Gastrocnemius medialis (tissue), 4 donors: ENCODE measurements around the gene MRPL49. TPM values are rescaled to one million over a fixed set of nuclear protein-coding genes. Genes with fewer than 3 reads are reported as not detected.

Experiments used
- ATAC-seq, 2 donors: fragments of 150-250 bp; one replicate each; pipeline ENCODE4 v1.9.1; 2016
- DNase-seq, 2 donors: peaks; one replicate each; pipeline ENCODE4 v3.0.0-alpha.2; 2019
- H3K27ac ChIP-seq, 4 donors: fragments of 200-600 bp; sonication (generic); 1 replicate in 1 of 4; 2 replicates in 3 of 4; pipeline ENCODE4 v1.5.1; 2016 to 2018; ENCODE audit warnings: mild to moderate bottlenecking in 2 of 4, moderate library complexity in 1 of 4
- H3K27me3 ChIP-seq, 3 donors: fragments of 200-600 bp; sonication (generic) in 2 of 3; 1 replicate in 1 of 3; 2 replicates in 2 of 3; pipeline versions ENCODE4 v1.5.1 to v1.6.0; 2016 to 2019; ENCODE audit warnings: mild to moderate bottlenecking in 1 of 3, moderate library complexity in 1 of 3
- H3K36me3 ChIP-seq, 2 donors: fragments of 200-600 bp; sonication (generic) in 1 of 2; one replicate each; pipeline ENCODE4 v1.5.1; 2017 to 2018
- H3K4me1 ChIP-seq, 2 donors: fragments of 200-600 bp; sonication (generic) in 1 of 2; one replicate each; pipeline ENCODE4 v1.5.1; 2016 to 2017; ENCODE audit warnings: mild to moderate bottlenecking in 2 of 2
- H3K4me3 ChIP-seq, 4 donors: fragments of 200-600 bp; sonication (generic) in 3 of 4; 1 replicate in 1 of 4; 2 replicates in 3 of 4; pipeline ENCODE4 v1.5.1; 2016 to 2019; ENCODE audit warnings: mild to moderate bottlenecking in 2 of 4
- H3K9me3 ChIP-seq, 3 donors: fragments of 200-600 bp; sonication (generic) in 2 of 3; 1 replicate in 1 of 3; 2 replicates in 2 of 3; pipeline ENCODE4 v1.5.1; 2016 to 2019
- POLR2A ChIP-seq, 2 donors: fragments of 450-650 bp; IDR thresholded peaks; one replicate each; pipeline ENCODE4 v1.6.1; 2017; ENCODE audit warnings: antibody characterized with exemption in 2 of 2, mild to moderate bottlenecking in 2 of 2, moderate library complexity in 2 of 2
- in situ Hi-C, 4 donors: fragments of 200-750 bp; cut with MboI; loops; one replicate each; pipeline versions ENCODE4 v1.15.0 to v1.8.0; 2017; ENCODE audit warnings: low sequenced_read_pairs in 4 of 4
- intact Hi-C: fragments of 100-400 bp; cut with DNase I; formaldehyde crosslinking; loops from one replicate; pipeline ENCODE4 v1.15.1; 2023; ENCODE audit warnings: low total_unique reads
- total RNA-seq, 4 donors: library from RNA; depleted of rRNA; stranded (reverse); fragments of >200 nt; gene quantifications; one replicate each; pipeline versions ENCODE4 v1.1.0 to v1.2.3, GENCODE V29; 2016
- TF ChIP-seq, protein P1 (sequence below), 5 experiments: fragments of 450-650 bp in 3 of 5; fragments of 200-600 bp in 2 of 5; sonication (generic) in 2 of 5; IDR thresholded peaks in 4 of 5; conservative IDR thresholded peaks in 1 of 5; 1 replicate in 4 of 5; 2 replicates in 1 of 5; pipeline ENCODE4 v1.5.1; 2016 to 2019; ENCODE audit warnings: antibody characterized with exemption in 5 of 5, mild to moderate bottlenecking in 3 of 5, moderate library complexity in 3 of 5

Gene MRPL49
- total RNA-seq, 4 donors from 2014 or later = 54.9 to 76.5 (median 63.6) TPM

DNA sequence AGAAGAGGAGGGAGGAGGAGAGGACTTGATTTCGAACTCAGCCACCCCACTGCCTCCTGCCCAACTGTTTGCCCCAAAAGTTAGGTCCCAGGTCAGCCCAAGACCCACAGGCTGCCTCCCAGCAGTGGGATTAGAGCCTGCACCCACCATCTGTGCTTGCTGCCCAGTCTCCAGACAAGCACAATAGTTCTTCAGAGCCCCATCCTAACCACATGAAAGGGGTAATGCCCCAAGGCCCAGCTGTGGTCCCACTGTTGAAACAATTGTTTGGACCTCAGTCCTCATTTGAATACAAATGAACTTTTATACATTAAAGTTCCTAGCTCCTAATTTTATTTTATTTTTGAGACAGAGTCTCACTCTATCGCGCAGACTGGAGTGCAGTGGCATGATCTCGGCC, 31.5 kb upstream of the MRPL49 start:
- in situ Hi-C loops = no loop called here
- DNase-seq = no peak
- peaks cover 0 to 1% of the 10 kb centered on the region in 2 donors for H3K4me1 ChIP-seq
- intact Hi-C loops = no loop called here
- peaks cover 0 to 35% of the 10 kb centered on the region in 2 donors for H3K36me3 ChIP-seq
- no peak overlapping the region for H3K27ac ChIP-seq
- TF ChIP-seq, protein P1, sequence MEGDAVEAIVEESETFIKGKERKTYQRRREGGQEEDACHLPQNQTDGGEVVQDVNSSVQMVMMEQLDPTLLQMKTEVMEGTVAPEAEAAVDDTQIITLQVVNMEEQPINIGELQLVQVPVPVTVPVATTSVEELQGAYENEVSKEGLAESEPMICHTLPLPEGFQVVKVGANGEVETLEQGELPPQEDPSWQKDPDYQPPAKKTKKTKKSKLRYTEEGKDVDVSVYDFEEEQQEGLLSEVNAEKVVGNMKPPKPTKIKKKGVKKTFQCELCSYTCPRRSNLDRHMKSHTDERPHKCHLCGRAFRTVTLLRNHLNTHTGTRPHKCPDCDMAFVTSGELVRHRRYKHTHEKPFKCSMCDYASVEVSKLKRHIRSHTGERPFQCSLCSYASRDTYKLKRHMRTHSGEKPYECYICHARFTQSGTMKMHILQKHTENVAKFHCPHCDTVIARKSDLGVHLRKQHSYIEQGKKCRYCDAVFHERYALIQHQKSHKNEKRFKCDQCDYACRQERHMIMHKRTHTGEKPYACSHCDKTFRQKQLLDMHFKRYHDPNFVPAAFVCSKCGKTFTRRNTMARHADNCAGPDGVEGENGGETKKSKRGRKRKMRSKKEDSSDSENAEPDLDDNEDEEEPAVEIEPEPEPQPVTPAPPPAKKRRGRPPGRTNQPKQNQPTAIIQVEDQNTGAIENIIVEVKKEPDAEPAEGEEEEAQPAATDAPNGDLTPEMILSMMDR (IDR thresholded peaks at IDR 0.05 in 4 of 5, conservative IDR thresholded peaks at IDR 0.05 in 1 of 5) = no peak
- no peak overlapping the region for H3K4me3 ChIP-seq
- no peaks in the 10 kb centered on the region for H3K27me3 ChIP-seq
- H3K9me3 ChIP-seq = no peaks in the 10 kb centered on the region
- no peak for ATAC-seq

DNA sequence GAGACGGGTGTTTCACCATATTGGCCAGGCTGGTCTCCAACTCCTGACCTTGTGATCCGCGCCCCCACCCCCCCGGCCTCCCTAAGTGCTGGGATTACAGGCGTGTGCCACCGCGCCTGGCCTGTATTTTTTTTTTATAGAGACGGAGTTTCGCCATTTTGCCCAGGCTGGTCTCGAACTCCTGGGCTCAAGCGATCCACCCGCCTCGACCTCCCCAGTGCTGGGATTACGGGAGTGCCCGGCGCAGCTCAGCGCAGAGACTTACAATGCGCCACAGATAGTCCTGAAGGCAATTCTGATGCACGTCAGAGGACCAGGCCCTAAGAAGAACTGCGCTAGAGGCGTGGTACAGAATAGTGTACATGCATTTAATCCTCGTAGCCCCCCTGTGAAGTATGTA, 26.7 kb upstream of the MRPL49 start:
- H3K27me3 ChIP-seq = no peaks in the 10 kb centered on the region
- peak overlapping the region; percentile 91 to 97 (median 93) for H3K27ac ChIP-seq
- in situ Hi-C loops = no loop called here
- H3K4me1 ChIP-seq = peaks cover 29 to 33% of the 10 kb centered on the region in 2 donors
- no peaks in the 10 kb centered on the region for H3K36me3 ChIP-seq
- H3K9me3 ChIP-seq = no peaks in the 10 kb centered on the region
- peak overlapping the region; percentile 88 to 96 (median 89) for H3K4me3 ChIP-seq
- TF ChIP-seq POLR2A (IDR thresholded peaks at IDR 0.05) = no peak
- TF ChIP-seq, protein P1 (IDR thresholded peaks at IDR 0.05 in 4 of 5, conservative IDR thresholded peaks at IDR 0.05 in 1 of 5) = no peak
- intact Hi-C loops = loop anchor here (5.0 kb wide), 2 partner anchors 68 to 178 kb away; partner anchors contain the start of genes ATG2A and SNX15
- ATAC-seq (no peak), DNase-seq (no peak)

DNA sequence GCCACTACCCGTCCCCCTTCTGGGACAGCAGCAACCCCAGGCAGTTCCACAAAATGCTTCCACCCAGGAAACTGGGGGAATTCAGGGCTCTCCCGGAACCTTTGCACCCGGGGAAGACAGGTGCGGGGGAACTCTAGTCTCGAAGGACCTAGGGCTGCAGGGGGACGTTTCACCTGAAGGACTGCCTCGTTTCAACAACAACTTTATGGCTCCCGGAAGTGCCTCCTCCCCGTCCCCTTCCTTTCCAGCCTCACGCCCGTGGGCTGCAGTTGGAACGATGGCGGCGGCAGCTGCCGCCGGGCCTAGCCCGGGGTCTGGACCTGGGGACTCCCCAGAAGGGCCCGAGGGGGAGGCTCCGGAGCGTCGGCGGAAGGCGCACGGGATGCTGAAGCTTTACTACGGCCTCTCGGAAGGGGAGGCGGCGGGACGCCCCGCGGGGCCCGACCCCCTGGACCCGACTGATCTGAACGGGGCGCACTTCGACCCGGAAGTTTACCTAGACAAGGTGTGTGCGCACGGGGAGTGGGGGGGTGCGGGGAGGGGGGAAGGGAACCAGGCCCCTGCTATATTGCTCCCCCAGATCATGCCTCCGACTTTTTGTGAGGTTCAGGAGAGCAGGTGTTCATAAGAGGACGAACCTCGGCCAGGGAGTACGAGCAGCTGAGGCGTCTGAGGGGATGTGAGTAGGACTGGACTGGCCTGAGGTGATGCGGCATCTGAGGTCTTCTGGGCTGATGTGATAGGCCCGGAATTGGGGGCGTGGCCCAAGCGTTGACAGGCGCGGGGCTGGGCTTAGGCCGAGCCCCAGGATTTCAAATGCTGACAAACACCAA, 25.9 kb upstream of the MRPL49 start, which contains the start of gene VPS51:
Gene VPS51, plus strand, starts transcription at position 241 of the 833 bp plus-strand sequence. Its CDS starts 37 bp downstream, at position 278.
- Histone ChIP-seq H3K27ac (peak within 1 kb of the TSS; percentile 91 to 97 (median 93)), H3K9me3 (no peaks in the 10 kb centered on the region), H3K36me3 (no peaks in the 10 kb centered on the region), H3K4me3 (peak within 1 kb of the TSS; percentile 88 to 96 (median 89)), H3K4me1 (peaks cover 34 to 36% of the 10 kb centered on the region in 2 donors), H3K27me3 (no peaks in the 10 kb centered on the region)
- in situ Hi-C loops (no loop called here), intact Hi-C loops (loop anchor here (1.0 to 5.0 kb wide), 4 partner anchors 12 to 179 kb away; partner anchors contain the start of genes ATG2A, CDCA5, SNX15 and ZFPL1)
- TF ChIP-seq, protein P1 (IDR thresholded peaks at IDR 0.05 in 4 of 5, conservative IDR thresholded peaks at IDR 0.05 in 1 of 5) = peak in 3 of 5 experiments; percentile 12 to 48 (median 32)
- peak; percentile 47 to 72 for TF ChIP-seq POLR2A (IDR thresholded peaks at IDR 0.05)
- ATAC-seq (peak; percentile 93 to 96), DNase-seq (peak; percentile 81 to 88)

DNA sequence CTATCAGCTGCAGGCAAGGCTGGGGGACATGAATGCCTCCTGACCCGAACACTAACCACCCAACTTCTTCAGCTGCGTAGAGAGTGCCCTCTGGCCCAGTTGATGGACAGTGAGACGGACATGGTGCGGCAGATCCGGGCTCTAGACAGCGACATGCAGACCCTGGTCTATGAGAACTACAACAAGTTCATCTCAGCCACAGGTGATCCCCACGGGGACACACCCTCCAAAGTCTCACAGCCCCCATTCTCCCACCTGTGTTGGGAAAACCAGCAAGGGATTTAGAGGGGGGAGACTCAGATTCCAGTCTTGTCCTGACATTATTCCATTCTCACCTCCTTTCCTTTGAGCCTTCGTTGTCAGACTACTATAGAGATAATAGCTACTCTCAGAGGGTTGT, 25.2 kb upstream of the MRPL49 start:
- Histone ChIP-seq H3K9me3 (no peaks in the 10 kb centered on the region), H3K27ac (peak overlapping the region; percentile 91 to 97 (median 93)), H3K4me3 (peak overlapping the region; percentile 88 to 96 (median 89)), H3K4me1 (peaks cover 37 to 38% of the 10 kb centered on the region in 2 donors), H3K27me3 (no peaks in the 10 kb centered on the region), H3K36me3 (no peaks in the 10 kb centered on the region)
- in situ Hi-C loops = no loop called here
- peak in 1 of 2 donors; percentile 5 for ATAC-seq
- no peak for TF ChIP-seq POLR2A (IDR thresholded peaks at IDR 0.05)
- TF ChIP-seq, protein P1 (IDR thresholded peaks at IDR 0.05 in 4 of 5, conservative IDR thresholded peaks at IDR 0.05 in 1 of 5) = no peak
- intact Hi-C loops = loop anchor here (1.0 to 5.0 kb wide), 4 partner anchors 13 to 180 kb away; partner anchors contain the start of genes ATG2A, CDCA5, SNX15 and ZFPL1
- DNase-seq = no peak
